Measurements from ENCODE around the gene ARHGAP8.
"Not testable (repeated sequence)": the region's sequence is repeated elsewhere in the genome, so short reads cannot be mapped to it uniquely, and the experiment has no call there.

Gene ARHGAP8

GRCh38 chr22:44739666-44740065, 12.7 kb upstream of the ARHGAP8 start:
- DNase-seq (ENCODE audit: low read depth): peak; percentile 81

DNA sequence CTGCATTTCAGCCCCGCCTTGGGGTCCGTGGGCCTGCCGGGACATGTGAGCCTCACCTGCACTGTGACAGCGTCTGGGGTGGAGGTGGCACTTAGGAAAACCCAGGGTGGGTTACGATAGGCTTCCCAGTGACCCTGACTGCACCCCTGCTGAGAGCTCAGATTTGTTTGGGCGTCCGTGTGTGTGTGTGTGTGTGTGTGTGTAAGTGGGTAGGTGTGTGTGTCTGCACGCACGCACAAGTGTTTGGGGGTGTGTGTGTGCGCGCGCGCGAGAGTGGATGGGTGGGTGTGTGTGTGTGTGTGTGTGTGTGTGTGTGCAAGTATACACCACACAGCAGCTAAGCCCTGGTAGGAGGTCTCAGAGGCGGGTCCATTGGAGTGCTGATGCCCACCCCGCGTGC, 12.1 kb upstream of the ARHGAP8 start:
- DNase-seq (ENCODE audit: low read depth): no peak

DNA sequence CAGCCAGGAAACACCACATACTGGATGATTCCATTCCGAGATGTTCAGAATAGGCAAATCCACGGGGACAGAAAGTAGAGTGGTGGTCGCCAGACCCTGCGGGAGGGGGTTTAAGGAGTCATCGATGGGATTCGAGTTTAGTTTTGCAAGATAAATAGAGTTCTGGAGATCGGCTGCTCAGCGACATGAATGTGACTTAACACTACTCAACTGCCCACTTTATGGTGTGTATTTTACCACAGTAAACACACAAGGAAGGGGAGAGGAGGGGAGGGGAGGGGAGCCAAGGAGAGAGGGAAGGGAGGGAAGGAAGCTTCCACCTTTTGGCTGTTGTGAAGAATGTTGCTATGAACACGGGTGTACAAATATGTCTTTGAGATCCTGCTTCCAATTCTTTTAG, 10.4 kb upstream of the ARHGAP8 start:
- DNase-seq (ENCODE audit: low read depth): no peak

DNA sequence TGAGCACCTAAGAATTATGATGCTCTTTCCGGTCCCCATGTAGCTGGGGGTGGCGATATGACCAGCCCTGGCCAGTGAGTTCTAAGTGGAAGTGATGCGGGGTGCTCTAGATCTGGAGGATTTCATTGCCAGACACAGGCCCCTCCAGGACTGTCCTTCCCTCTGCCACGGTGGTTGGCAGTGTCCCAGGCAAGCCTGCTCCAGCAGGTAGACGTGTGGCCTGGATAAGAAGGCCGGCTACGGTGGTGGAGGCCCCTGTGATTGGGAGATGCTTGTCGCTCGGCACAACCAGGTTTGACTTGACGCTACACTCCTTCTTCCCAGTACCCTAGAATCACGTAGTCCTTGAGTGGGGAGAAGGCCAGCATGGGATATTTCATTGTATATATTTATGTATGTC, 9.1 kb upstream of the ARHGAP8 start:
- no peak for DNase-seq (ENCODE audit: low read depth)

GRCh38 chr22:44743804-44744211, 8.6 kb upstream of the ARHGAP8 start:
- peak; percentile 71 for DNase-seq (ENCODE audit: low read depth)

GRCh38 chr22:44745853-44746789, 6.3 kb upstream of the ARHGAP8 start:
- DNase-seq (ENCODE audit: low read depth): no peak

DNA sequence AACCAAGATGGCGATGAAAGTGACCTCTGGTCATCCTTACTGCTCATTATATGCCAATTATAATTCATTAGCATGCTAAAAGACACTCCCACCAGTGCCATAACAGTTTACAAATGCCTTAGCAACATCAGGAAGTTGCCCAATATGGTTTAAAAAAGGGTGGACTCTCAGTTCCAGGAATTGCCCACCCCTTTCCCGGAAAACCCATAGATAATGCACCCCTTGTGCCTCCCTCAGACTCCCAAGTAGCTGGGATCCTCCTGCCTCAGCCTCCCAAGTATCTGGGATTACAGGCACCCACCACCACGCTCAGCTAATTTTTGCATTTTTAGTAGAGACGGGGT, 4.6 kb upstream of the ARHGAP8 start:
- not testable (repeated sequence) for DNase-seq (ENCODE audit: low read depth)

- no peak for DNase-seq (ENCODE audit: low read depth)
Measured at GRCh38 chr22:44748524-44748923, 3.9 kb upstream of the ARHGAP8 start.

GRCh38 chr22:44750481-44750880, 1.9 kb upstream of the ARHGAP8 start:
- DNase-seq (ENCODE audit: low read depth): no peak

DNA sequence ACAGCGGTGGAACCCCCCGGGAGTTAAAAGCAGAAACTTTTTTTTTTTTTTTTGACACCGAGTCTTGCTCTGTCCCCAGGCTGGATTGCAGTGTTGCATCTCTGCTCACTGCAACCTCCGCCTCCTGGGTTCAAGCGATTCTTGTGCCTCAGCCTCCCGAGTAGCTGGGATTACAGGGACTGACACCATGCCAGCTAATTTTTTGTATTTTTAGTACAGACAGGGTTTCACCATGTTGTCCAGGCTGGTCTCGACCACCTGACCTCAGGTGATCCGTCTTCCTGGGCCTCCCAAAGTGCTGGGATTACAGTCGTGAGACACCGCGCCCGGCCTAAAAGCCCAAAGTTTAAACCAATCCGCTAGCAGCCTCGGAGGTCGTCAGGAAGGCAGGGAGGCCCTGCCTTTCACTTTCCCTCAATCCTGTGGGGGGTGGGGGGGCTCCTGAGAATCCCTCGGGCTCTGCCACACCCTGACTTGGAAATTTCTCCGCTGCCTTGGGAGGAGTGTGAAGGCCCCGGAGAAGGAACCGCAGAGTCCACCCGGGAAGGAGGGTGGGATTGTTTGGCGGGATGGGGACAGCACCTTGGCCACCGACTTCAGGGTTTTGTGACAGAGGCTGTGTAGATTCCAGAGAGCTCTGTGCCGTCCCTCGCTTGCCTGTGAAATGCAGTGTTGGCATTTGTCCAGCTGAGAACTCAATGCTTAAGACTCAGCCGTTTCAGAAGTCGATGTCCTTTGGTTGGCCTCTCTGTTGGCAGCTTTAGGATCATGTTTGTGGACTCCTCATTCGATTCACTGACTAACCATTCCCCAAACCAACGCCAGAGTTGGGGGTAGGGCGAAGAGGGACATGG, 1.0 kb downstream of the ARHGAP8 start:
- peak; percentile 65 for DNase-seq (ENCODE audit: low read depth)

DNA sequence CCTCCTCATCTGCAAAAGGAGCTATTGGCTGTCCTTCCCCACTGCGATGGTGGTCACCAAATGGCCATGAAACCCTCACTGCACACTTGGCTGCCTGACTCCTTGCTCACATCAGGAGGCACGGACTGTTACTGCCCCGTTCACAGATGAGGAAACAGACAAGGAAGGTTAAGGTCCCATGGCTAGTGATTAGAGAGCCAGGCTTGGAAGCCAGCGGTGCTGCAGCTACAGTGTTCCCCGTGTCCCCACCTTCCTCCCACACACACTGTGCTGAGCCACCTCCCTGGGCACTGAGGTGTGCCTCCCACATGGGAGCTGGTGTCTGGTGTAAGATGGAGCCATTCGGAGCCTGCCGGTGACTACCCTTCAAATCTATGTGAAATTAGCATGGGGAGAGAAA, 2.6 kb downstream of the ARHGAP8 start:
- no peak for DNase-seq (ENCODE audit: low read depth)

DNA sequence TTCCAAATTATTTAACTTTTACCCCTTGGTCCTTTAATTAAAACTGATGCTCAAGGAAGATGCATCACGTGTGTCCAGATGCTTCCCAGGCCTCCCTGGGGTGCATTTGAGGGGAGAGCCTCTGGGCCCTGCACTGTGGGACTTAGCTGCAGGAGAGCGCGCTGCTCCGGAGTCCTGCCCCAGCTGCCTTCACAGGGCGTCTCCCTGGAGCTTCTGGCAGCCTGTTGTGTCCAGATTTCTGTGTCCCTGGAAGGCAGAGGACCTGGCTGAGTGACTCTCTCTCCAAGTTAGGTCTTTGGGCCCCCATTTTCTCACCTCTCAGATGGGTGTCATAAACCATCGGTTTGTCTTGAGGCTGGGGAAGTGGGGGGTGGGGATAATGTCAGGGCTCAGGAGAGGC, 3.0 kb downstream of the ARHGAP8 start:
- DNase-seq (ENCODE audit: low read depth): no peak

DNA sequence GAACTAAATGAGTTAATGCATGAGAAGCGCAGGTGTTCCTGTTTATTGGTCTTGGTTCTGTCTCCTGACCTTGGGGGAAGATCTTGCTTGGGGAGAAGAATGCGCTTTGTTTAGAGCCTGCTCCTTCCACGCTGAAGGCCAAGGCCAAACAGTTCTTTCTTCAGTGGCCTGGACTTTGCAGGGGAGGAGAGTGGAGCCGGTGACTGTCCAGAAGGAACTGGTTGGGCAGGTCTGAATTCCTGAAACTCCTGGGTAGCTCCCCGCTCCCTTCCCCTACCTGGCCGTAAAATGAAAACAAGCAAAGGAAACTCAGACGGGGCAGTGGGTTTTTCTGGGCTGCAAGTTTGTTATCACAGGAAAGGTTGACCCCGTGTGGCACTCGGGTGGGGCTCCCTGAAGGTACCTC, 3.6 kb downstream of the ARHGAP8 start:
- DNase-seq (ENCODE audit: low read depth): no peak

GRCh38 chr22:44758344-44758973, 6.1 kb downstream of the ARHGAP8 start:
- peak; percentile 63 for DNase-seq (ENCODE audit: low read depth)

- no peak for DNase-seq (ENCODE audit: low read depth)
Measured at GRCh38 chr22:44759001-44759400, 6.6 kb downstream of the ARHGAP8 start.

GRCh38 chr22:44759430-44760310, 7.3 kb downstream of the ARHGAP8 start:
- DNase-seq (ENCODE audit: low read depth): no peak

GRCh38 chr22:44760476-44760875, 8.1 kb downstream of the ARHGAP8 start:
- no peak for DNase-seq (ENCODE audit: low read depth)

- DNase-seq (ENCODE audit: low read depth): no peak
Measured at GRCh38 chr22:44761025-44761424, 8.7 kb downstream of the ARHGAP8 start.

GRCh38 chr22:44764373-44764772, 12.0 kb downstream of the ARHGAP8 start:
- no peak for DNase-seq (ENCODE audit: low read depth)

DNA sequence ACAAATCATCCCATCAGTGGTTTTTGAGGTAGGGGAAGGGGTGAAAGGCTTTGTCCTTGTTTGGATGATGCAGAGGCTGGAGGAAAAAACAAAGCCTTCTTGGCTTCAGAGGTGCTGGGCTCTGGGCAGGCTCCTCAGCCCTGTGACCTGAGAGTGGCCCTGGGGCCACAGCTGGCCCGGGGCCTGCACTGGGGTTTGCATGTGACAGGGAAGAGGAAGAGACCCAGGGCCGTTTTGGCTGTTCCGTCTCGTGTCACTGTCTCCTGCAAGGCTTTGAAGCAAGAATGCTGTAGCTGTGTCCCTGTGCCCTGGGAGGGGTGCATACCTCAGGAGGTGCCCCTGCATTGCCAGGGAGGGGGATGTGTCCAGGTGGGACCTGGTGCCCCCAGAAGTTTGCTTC, 12.6 kb downstream of the ARHGAP8 start:
- no peak for DNase-seq (ENCODE audit: low read depth)

DNA sequence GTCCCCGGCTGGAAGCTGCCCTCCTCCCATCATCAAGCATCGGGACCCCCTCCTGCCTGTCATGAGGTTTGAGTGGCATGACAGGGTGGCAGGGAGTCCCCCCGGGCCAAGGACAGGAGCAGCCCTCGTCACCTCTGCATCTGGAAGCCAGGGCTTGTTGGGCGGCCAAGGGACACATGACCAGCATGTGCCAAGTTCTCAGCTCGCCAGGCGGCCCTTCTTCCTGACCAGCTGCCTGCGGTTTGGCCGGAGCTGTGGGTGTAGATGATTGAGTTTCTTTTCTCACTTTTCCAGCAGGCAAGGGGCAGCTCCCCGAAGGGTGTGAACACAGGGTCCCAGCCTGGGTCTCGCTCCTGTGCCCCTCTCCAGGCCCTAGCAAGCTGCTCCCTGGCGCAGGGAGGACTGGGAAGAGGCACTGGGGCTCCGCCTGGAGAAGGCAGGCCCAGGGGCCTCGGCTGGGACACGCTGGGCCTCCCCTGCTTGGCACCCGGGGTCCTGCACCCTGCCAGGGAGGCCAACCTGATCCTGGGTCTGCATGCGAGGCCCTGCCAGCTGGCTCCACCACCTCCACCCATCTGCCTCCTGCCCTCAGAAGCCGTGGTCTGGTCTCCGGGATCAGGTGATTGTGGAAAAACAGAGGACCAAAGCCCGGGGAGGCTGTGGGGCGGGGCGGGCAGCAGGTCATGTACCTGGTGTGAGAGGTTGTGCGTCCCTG, 13.4 kb downstream of the ARHGAP8 start:
- DNase-seq (ENCODE audit: low read depth): no peak
